Ovary (tissue), 3 donors: ENCODE results near the gene MRM2.

Source experiments
- CTCF ChIP-seq, 3 donors: fragments of 450-650 bp in 2 of 3; fragments of 200-600 bp in 1 of 3; IDR thresholded peaks; one replicate each; pipeline versions ENCODE4 v1.5.1 to v1.8.0; 2016 to 2022; ENCODE audit warnings: antibody characterized with exemption in 3 of 3, mild to moderate bottlenecking in 1 of 3
- POLR2A ChIP-seq: fragments of 450-650 bp; IDR thresholded peaks from one replicate; pipeline ENCODE4 v1.6.1; 2017; ENCODE audit warnings: antibody characterized with exemption, mild to moderate bottlenecking, moderate library complexity
- donor health status: DM: no; HTN: no; CAD: no.

GRCh38 chr7:2210551-2211258 is 31.3 kb downstream of the MRM2 start:
- no peak for TF ChIP-seq CTCF (IDR thresholded peaks at IDR 0.05)
- TF ChIP-seq POLR2A: no peak
